Type B pancreatic cell (in vitro differentiated cells): ENCODE data around the gene PARD3. TPM values are rescaled to one million over a fixed set of nuclear protein-coding genes. Genes with fewer than 3 reads are reported as not detected.
A peak's percentile ranks its signal among the peaks of the same experiment; 100 is the strongest.

Experiments used
- DNase-seq: peaks from one replicate; pipeline ENCODE4 v3.0.0; 2021; ENCODE audit warnings: mixed read lengths; ENCODE audit not compliant: unreplicated experiment; ENCODE audit errors: extremely low spot score
- H3K27ac Mint-ChIP-seq: 2 replicates; pipeline ENCODE4 v1.8.0; 2021; ENCODE audit warnings: mild to moderate bottlenecking, mixed read lengths
- H3K27me3 Mint-ChIP-seq: 2 replicates; pipeline ENCODE4 v1.8.0; 2021; ENCODE audit warnings: mixed read lengths
- H3K36me3 Mint-ChIP-seq: 2 replicates; pipeline ENCODE4 v1.8.0; 2021; ENCODE audit warnings: mixed read lengths
- H3K4me1 Mint-ChIP-seq: one replicate; pipeline ENCODE4 v1.8.0; 2021; ENCODE audit warnings: mixed read lengths; ENCODE audit not compliant: unreplicated experiment
- H3K4me3 Mint-ChIP-seq: 2 replicates; pipeline ENCODE4 v1.8.0; 2021; ENCODE audit warnings: mild to moderate bottlenecking, mixed read lengths
- H3K9me3 Mint-ChIP-seq: 2 replicates; pipeline ENCODE4 v1.8.0; 2021; ENCODE audit warnings: mixed read lengths
- total RNA-seq: library from RNA; stranded (reverse); gene quantifications from 2 replicates; pipeline ENCODE4 v1.2.1, GENCODE V29; 2021; ENCODE audit warnings: low replicate concordance
- TF ChIP-seq, protein P1 (sequence below): fragments of 200-600 bp; sonication (generic); conservative IDR thresholded peaks from 2 replicates; pipeline ENCODE4 v1.5.0; 2021; ENCODE audit warnings: antibody characterized with exemption, mild to moderate bottlenecking

PARD3 gene
- total RNA-seq, 1 donor from 2014 or later, result 52.3 TPM

DNA sequence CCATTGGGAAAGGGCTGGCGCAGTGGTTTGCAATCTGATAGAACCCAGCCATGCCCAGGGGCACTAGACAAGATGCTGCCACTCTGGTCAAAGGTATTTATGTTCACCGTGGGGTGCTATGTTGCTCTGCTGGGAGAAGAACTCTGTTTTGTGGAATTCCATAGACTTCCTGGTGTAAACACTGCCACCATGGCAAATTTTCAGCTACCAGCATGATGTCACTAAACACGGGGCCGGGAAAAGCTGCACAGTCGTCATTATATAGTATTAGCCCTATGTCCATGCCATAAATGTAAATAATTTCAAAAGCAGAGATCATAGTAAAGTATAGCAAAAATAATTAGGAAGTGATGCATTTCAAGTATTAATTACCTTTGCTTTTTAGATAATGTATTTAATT, 500.6 kb downstream of the PARD3 start:
- H3K4me1 Mint-ChIP-seq, result peaks cover 24% of the 10 kb centered on the region
- no peak overlapping the region for H3K27ac Mint-ChIP-seq
- TF ChIP-seq, protein P1, sequence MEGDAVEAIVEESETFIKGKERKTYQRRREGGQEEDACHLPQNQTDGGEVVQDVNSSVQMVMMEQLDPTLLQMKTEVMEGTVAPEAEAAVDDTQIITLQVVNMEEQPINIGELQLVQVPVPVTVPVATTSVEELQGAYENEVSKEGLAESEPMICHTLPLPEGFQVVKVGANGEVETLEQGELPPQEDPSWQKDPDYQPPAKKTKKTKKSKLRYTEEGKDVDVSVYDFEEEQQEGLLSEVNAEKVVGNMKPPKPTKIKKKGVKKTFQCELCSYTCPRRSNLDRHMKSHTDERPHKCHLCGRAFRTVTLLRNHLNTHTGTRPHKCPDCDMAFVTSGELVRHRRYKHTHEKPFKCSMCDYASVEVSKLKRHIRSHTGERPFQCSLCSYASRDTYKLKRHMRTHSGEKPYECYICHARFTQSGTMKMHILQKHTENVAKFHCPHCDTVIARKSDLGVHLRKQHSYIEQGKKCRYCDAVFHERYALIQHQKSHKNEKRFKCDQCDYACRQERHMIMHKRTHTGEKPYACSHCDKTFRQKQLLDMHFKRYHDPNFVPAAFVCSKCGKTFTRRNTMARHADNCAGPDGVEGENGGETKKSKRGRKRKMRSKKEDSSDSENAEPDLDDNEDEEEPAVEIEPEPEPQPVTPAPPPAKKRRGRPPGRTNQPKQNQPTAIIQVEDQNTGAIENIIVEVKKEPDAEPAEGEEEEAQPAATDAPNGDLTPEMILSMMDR, result no peak
- DNase-seq, result no peak
- no peak overlapping the region for H3K4me3 Mint-ChIP-seq
- H3K36me3 Mint-ChIP-seq, result peaks cover 25% of the 10 kb centered on the region
- H3K27me3 Mint-ChIP-seq, result no peaks in the 10 kb centered on the region
- H3K9me3 Mint-ChIP-seq, result peaks cover 2% of the 10 kb centered on the region

DNA sequence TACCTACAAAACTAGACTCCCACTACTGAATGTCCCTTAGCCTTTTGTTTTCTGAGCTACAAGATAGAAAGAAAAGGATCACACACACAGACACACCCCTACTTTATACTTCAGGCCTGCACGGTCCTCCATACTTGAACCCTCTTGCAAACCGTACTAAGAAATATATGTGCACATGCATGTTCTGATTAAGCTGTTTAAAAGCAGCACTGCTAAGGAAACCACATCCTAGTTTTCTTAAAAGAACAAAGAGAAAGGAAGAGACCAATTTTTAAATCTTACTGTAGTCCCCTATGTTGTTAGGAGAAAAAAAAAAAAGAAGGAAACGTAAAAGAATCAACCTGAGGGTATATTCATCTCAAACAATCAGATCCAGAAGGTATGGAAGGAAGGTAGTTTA, 501.2 kb downstream of the PARD3 start:
- H3K4me1 Mint-ChIP-seq, result peaks cover 21% of the 10 kb centered on the region

DNA sequence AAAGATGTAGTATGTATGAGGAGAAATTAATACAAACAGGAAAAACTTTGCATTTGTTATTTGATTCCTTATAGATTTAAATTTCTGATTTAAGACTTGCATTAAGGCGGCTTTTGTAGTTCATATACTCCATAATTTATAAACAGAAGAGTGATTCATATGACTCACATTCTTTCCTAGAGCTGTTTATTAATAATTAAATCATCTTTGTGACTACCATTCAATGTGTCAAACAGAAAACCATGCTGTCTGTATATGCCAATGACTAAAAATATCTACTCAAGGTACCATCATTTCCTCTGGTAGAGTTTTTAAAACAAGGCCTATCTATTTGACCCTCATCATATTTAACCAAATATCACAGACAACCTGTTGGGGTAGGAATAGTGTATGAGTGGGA, 501.7 kb downstream of the PARD3 start:
- DNase-seq, result no peak
- no peaks in the 10 kb centered on the region for H3K9me3 Mint-ChIP-seq
- no peak overlapping the region for H3K4me3 Mint-ChIP-seq
- no peak overlapping the region for H3K27ac Mint-ChIP-seq
- H3K27me3 Mint-ChIP-seq, result no peaks in the 10 kb centered on the region
- H3K4me1 Mint-ChIP-seq, result peaks cover 21% of the 10 kb centered on the region
- peaks cover 30% of the 10 kb centered on the region for H3K36me3 Mint-ChIP-seq
- TF ChIP-seq, protein P1, result no peak

More for the DNA sequence above, 501.2 kb downstream of the PARD3 start:
- peaks cover 24% of the 10 kb centered on the region for H3K36me3 Mint-ChIP-seq
- H3K27me3 Mint-ChIP-seq, result no peaks in the 10 kb centered on the region
- H3K27ac Mint-ChIP-seq, result no peak overlapping the region
- no peaks in the 10 kb centered on the region for H3K9me3 Mint-ChIP-seq
- DNase-seq, result no peak
- H3K4me3 Mint-ChIP-seq, result no peak overlapping the region
- TF ChIP-seq, protein P1, result no peak

DNA sequence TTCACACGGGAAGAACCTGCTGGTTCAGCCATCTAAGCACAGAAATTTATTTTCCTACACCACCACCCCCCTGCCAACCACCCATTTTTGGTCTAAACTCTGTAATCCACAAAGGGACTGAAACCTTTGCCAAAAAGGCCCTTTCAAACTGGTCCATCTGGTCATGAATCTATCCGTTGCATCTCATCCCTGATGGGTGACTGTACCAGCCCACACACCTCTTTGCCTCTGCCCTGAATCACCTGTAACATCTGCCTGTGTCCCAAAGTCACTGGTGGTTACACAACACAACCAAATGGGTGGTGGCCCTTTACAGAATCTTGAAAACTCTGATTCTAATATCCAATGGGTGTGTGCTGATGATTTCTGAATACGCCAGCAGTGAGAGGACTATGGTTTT, 503.4 kb downstream of the PARD3 start:
- TF ChIP-seq, protein P1, result no peak
- Mint-ChIP-seq H3K27ac (no peak overlapping the region), H3K4me1 (peaks cover 21% of the 10 kb centered on the region), H3K4me3 (no peak overlapping the region), H3K36me3 (peaks cover 34% of the 10 kb centered on the region), H3K27me3 (no peaks in the 10 kb centered on the region), H3K9me3 (no peaks in the 10 kb centered on the region)
- no peak for DNase-seq

DNA sequence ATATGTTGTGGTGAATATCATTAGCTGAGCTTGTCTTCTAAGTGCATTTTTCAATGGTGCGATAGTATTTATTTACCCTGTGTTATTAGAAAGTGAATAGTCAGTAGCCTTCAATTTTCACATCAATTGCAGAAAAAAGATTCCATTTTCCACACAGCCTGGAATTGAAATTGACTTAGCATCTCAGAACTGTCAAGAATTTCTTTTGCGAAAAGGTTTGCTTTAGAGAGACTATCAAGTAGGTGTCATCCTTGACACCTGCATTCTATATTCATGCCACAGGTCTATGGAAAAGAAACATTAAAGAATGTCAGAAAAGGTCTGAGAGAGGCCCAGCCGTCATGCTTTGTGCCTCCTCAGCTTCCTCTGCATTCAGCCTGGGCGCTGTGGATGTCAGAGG, 504.9 kb downstream of the PARD3 start:
- Mint-ChIP-seq H3K9me3 (no peaks in the 10 kb centered on the region), H3K27me3 (no peaks in the 10 kb centered on the region), H3K36me3 (peaks cover 28% of the 10 kb centered on the region), H3K4me1 (peaks cover 11% of the 10 kb centered on the region), H3K4me3 (no peak overlapping the region), H3K27ac (no peak overlapping the region)
- TF ChIP-seq, protein P1, result no peak
- no peak for DNase-seq

DNA sequence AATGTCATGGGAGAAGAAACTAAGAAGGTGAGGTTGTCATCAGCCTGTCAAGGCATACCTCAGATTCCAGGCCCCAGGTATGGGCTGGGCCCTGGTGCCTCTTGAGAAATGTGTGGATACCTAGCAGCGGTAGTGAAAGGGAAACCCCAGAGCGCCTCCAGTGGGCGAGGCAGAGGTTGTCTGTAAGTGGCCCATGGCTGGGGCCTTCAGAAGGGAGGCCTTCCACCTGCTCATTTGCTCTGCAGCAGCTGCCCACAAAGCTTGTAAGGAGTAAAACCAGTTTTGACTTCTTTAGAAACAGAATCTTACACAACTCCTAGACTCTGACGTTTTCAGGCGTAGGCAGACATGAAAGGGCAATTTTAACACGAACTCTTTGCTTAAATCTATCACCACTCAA, 509.9 kb downstream of the PARD3 start:
- Mint-ChIP-seq H3K9me3 (no peaks in the 10 kb centered on the region), H3K27me3 (no peaks in the 10 kb centered on the region), H3K36me3 (peaks cover 24% of the 10 kb centered on the region), H3K27ac (peak overlapping the region; percentile 95), H3K4me3 (peak overlapping the region; percentile 10), H3K4me1 (peaks cover 10% of the 10 kb centered on the region)
- DNase-seq, result peak; percentile 74
- TF ChIP-seq, protein P1, result peak; percentile 48
